B cell (primary cell): ENCODE results near the gene MRPL14. TPM values are rescaled to one million over a fixed set of nuclear protein-coding genes. Genes with fewer than 3 reads are reported as not detected.

Experiments used
- ATAC-seq: fragments of 200-7000 bp; cut with Tn5 transposase; one replicate; pipeline ENCODE4 v1.10.0; 2021; ENCODE audit warnings: low read depth, mild to moderate bottlenecking, moderate number of reproducible peaks, moderate library complexity
- CTCF ChIA-PET: fragments of 350-600 bp; sonication (Branson Sonifier 250); formaldehyde crosslinking; loops from one replicate; lab custom pipeline; 2021; ENCODE audit warnings: antibody characterized with exemption, inconsistent platforms; lab: Charles Lee
- POLR2A ChIA-PET: fragments of 350-600 bp; sonication (Branson Sonifier 250); formaldehyde crosslinking; loops from one replicate; lab custom pipeline; 2021; ENCODE audit warnings: antibody characterized with exemption; lab: Charles Lee
- DNase-seq: peaks from one replicate; pipeline ENCODE4 v3.0.0; 2013
- H2AFZ ChIP-seq: 2 replicates; pipeline ENCODE4 v1.6.1; 2012; ENCODE audit warnings: mild to moderate bottlenecking, low read depth, low read length; ENCODE audit not compliant: insufficient read depth, poor library complexity, severe bottlenecking
- H3K27ac ChIP-seq, 2 donors: 1 replicate in 1 of 2; 2 replicates in 1 of 2; pipeline ENCODE4 v1.5.1; 2012 to 2013; ENCODE audit warnings: low read length in 2 of 2, mild to moderate bottlenecking in 2 of 2, moderate library complexity in 1 of 2
- H3K27me3 ChIP-seq, 4 experiments: fragments of 200-600 bp in 1 of 4; sonication (generic) in 1 of 4; replicated peaks in 1 of 4; 1 replicate in 2 of 4; 2 replicates in 2 of 4; pipeline versions ENCODE4 v1.6.1 to v1.7.0; 2013 to 2016; ENCODE audit warnings: low read length in 3 of 4, mild to moderate bottlenecking in 2 of 4, mixed read lengths in 1 of 4, moderate library complexity in 1 of 4; ENCODE audit not compliant: insufficient read depth in 4 of 4, control insufficient read depth in 3 of 4; ENCODE audit errors: control extremely low read depth in 1 of 4
- H3K36me3 ChIP-seq, 2 experiments: replicated peaks in 1 of 2; 1 replicate in 1 of 2; 2 replicates in 1 of 2; pipeline versions ENCODE4 v1.6.1 to v1.7.1; 2013; ENCODE audit warnings: low read length in 1 of 2; ENCODE audit not compliant: insufficient read depth in 2 of 2, control insufficient read depth in 1 of 2; ENCODE audit errors: control extremely low read depth in 1 of 2, extremely low read depth in 1 of 2
- H3K4me1 ChIP-seq, 2 donors: fragments of 200-600 bp in 1 of 2; sonication (generic) in 1 of 2; 1 replicate in 1 of 2; 2 replicates in 1 of 2; pipeline versions ENCODE4 v1.5.1 to v1.6.1; 2013 to 2017; ENCODE audit warnings: low read length in 2 of 2; ENCODE audit not compliant: control insufficient read depth in 2 of 2, insufficient read depth in 2 of 2
- H3K4me2 ChIP-seq: replicated peaks from 2 replicates; pipeline ENCODE3; 2012; ENCODE audit warnings: mild to moderate bottlenecking, low read depth, low read length; ENCODE audit not compliant: poor library complexity, severe bottlenecking
- H3K4me3 ChIP-seq, 5 experiments: fragments of 200-600 bp in 1 of 5; sonication (generic) in 1 of 5; 1 replicate in 3 of 5; 2 replicates in 2 of 5; pipeline versions ENCODE4 v1.5.1 to v1.7.0; 2011 to 2016; ENCODE audit warnings: low read length in 4 of 5, mild to moderate bottlenecking in 4 of 5, low read depth in 2 of 5, control low read depth in 1 of 5, moderate library complexity in 1 of 5; ENCODE audit not compliant: insufficient read depth in 1 of 5; ENCODE audit errors: control extremely low read depth in 1 of 5, extremely low read depth in 1 of 5
- H3K79me2 ChIP-seq: fragments of 200-600 bp; sonication (generic); one replicate; pipeline ENCODE4 v1.6.0; 2016; ENCODE audit warnings: low read length; ENCODE audit not compliant: control insufficient read depth, insufficient read depth
- H3K9ac ChIP-seq: fragments of 200-600 bp; sonication (generic); 2 replicates; pipeline ENCODE4 v1.6.1; 2017; ENCODE audit warnings: mild to moderate bottlenecking, low read length, moderate library complexity
- H3K9me3 ChIP-seq, 3 donors: one replicate each; pipeline versions ENCODE4 v1.6.1 to v1.7.1; 2013; ENCODE audit warnings: low read length in 2 of 3; ENCODE audit not compliant: control insufficient read depth in 2 of 3, insufficient read depth in 1 of 3; ENCODE audit errors: control extremely low read depth in 1 of 3
- H4K20me1 ChIP-seq: 2 replicates; pipeline ENCODE4 v1.6.0; 2012; ENCODE audit warnings: mild to moderate bottlenecking, low read length; ENCODE audit not compliant: insufficient read depth, control insufficient read depth, poor library complexity, severe bottlenecking
- H3K27ac Mint-ChIP-seq: one replicate; pipeline ENCODE4 v1.8.0; 2021; ENCODE audit warnings: mixed read lengths
- H3K27me3 Mint-ChIP-seq: one replicate; pipeline ENCODE4 v1.8.0; 2021; ENCODE audit warnings: mixed read lengths
- H3K4me1 Mint-ChIP-seq: one replicate; pipeline ENCODE4 v1.8.0; 2021; ENCODE audit warnings: mixed read lengths
- H3K4me3 Mint-ChIP-seq: one replicate; pipeline ENCODE4 v1.8.0; 2021; ENCODE audit warnings: mixed read lengths
- H3K9me3 Mint-ChIP-seq: one replicate; pipeline ENCODE4 v1.8.0; 2022; ENCODE audit warnings: mixed read lengths; ENCODE audit not compliant: insufficient read depth
- EZH2 ChIP-seq: IDR thresholded peaks from 2 replicates; pipeline ENCODE4 v1.6.1; 2012; ENCODE audit warnings: borderline replicate concordance, low read depth, mild to moderate bottlenecking, moderate library complexity, low read length; ENCODE audit not compliant: insufficient read depth, poor library complexity, severe bottlenecking
- WGBS: methylation state at CpG from one replicate; pipeline ENCODE4 v1.1.5; 2013; ENCODE audit warnings: missing lambda C conversion rate; ENCODE audit not compliant: insufficient coverage; 5-methylcytosine and 5-hydroxymethylcytosine counted together
- intact Hi-C: fragments of 100-400 bp; cut with micrococcal nuclease; formaldehyde crosslinking; loops from one replicate; pipeline ENCODE4 v1.10.0; 2022
- polyA plus RNA-seq: library from polyadenylated mRNA; depleted of rRNA; stranded (reverse); fragments of >200 nt; gene quantifications from 2 replicates; pipeline ENCODE4 v1.2.3, GENCODE V29; 2012
- total RNA-seq, 2 donors: library from RNA; stranded (reverse); fragments of 120-200 nt in 1 of 2; gene quantifications; 1 replicate in 1 of 2; 2 replicates in 1 of 2; pipeline versions ENCODE4 v1.2.3 to v1.2.4, GENCODE V29; 2013 to 2022
- TF ChIP-seq, protein P1 (sequence below): fragments of 200-600 bp; IDR thresholded peaks from one replicate; pipeline ENCODE4 v1.8.0; 2022; ENCODE audit warnings: antibody characterized with exemption, mild to moderate bottlenecking

Gene MRPL14
- total and polyA plus RNA-seq, 2 donors (not counting 1 experiment from before 2014, with no cell fraction given), result 16.7 to 23.5 TPM

DNA sequence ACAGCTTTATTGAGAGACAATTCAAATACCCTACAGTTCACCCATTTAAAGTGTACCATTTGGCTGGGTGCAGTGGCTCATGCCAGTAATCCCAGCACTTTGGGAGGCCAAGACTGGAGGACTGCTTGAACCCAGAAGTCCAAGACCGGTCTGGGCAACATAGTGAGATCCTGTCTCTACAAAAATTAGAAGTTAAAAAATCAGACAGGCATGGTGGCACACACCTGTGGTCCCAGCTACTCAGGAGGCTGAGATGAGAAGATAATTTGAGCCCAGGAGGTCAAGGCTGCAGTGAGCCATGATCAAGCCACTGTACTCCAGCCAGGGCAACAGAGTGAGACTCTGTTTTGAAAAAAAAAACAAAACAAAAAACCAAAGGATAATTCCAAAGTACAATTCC is 40.3 kb upstream of the MRPL14 start:
- Mint-ChIP-seq H3K27ac (no peak overlapping the region), H3K27me3 (peaks cover 42% of the 10 kb centered on the region), H3K9me3 (no peaks in the 10 kb centered on the region), H3K4me1 (no peaks in the 10 kb centered on the region), H3K4me3 (no peak overlapping the region)
- TF ChIP-seq, protein P1, sequence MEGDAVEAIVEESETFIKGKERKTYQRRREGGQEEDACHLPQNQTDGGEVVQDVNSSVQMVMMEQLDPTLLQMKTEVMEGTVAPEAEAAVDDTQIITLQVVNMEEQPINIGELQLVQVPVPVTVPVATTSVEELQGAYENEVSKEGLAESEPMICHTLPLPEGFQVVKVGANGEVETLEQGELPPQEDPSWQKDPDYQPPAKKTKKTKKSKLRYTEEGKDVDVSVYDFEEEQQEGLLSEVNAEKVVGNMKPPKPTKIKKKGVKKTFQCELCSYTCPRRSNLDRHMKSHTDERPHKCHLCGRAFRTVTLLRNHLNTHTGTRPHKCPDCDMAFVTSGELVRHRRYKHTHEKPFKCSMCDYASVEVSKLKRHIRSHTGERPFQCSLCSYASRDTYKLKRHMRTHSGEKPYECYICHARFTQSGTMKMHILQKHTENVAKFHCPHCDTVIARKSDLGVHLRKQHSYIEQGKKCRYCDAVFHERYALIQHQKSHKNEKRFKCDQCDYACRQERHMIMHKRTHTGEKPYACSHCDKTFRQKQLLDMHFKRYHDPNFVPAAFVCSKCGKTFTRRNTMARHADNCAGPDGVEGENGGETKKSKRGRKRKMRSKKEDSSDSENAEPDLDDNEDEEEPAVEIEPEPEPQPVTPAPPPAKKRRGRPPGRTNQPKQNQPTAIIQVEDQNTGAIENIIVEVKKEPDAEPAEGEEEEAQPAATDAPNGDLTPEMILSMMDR, result no peak
- TF ChIP-seq EZH2, result no peak
- no peak overlapping the region for H3K9ac ChIP-seq
- DNase-seq (no peak), ATAC-seq (no peak)
- H3K4me3 ChIP-seq, result no peak overlapping the region
- no peaks in the 10 kb centered on the region for H4K20me1 ChIP-seq
- 86% methylated on average over 1 of the region's 1 CpG for WGBS
- peaks cover 0 to 11% (median 0%) of the 10 kb centered on the region in 4 experiments for H3K27me3 ChIP-seq
- no peaks in the 10 kb centered on the region for H3K79me2 ChIP-seq
- CTCF ChIA-PET, result interaction anchor here (0.7 to 0.9 kb wide), 2 partner anchors 9 to 170 kb away, joined by 3 to 4 read pairs; no protein-coding TSS in a partner anchor
- POLR2A ChIA-PET, result no interaction called here
- intact Hi-C loops, result no loop called here
- no peak overlapping the region for H3K4me2 ChIP-seq
- H3K9me3 ChIP-seq, result no peaks in the 10 kb centered on the region
- no peak overlapping the region for H3K27ac ChIP-seq
- peaks cover 0 to under 1% of the 10 kb centered on the region in 2 donors for H3K4me1 ChIP-seq
- no peak overlapping the region for H2AFZ ChIP-seq
- no peaks in the 10 kb centered on the region for H3K36me3 ChIP-seq

DNA sequence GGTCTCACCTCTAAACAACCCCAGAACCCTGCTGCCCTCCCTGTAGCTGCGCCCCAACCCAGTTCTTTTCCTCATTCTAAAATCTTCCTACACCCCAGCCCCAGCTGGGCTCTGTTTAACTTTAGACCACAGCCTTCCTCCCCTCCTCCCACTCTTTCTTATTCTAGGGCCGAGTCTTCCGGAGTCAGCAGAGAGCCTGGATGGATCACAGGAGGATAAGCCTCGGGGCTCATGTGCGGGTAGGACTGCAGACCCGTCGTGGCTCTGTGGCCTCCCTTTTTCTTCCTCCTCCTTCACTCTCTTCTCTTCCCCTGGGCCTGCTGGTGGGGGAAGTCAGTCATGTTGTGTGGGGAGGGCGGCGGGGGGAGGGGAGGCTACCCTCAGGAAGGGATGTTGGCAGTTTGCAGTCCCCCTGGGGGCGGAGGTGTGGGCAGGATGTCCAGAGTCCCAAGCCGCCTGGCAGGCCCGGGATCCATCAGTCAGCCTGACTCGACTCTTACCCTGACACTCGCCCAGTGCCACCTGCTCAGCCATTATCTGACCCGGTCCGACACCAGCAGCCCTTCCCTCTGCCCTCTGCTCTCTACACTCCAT is 39.4 kb upstream of the MRPL14 start:
- WGBS, result 34% methylated on average over 10 of the region's 16 CpGs
- Histone ChIP-seq H3K4me3 (no peak overlapping the region), H3K9ac (no peak overlapping the region), H2AFZ (no peak overlapping the region), H3K9me3 (no peaks in the 10 kb centered on the region), H3K27ac (no peak overlapping the region), H3K4me2 (no peak overlapping the region), H3K4me1 (no peaks in the 10 kb centered on the region), H4K20me1 (no peaks in the 10 kb centered on the region), H3K36me3 (no peaks in the 10 kb centered on the region), H3K27me3 (peaks cover 0 to 9% (median 0%) of the 10 kb centered on the region in 4 experiments), H3K79me2 (no peaks in the 10 kb centered on the region)
- no peaks in the 10 kb centered on the region for H3K4me1 Mint-ChIP-seq
- H3K9me3 Mint-ChIP-seq, result no peaks in the 10 kb centered on the region
- ChIA-PET POLR2A (interaction anchor here (0.7 kb wide), 1 partner anchor 69 kb away, joined by 5 read pairs; no protein-coding TSS in a partner anchor), CTCF (interaction anchor here (0.7 kb wide), 1 partner anchor 73 kb away, joined by 3 read pairs; no protein-coding TSS in a partner anchor)
- H3K27ac Mint-ChIP-seq, result no peak overlapping the region
- H3K27me3 Mint-ChIP-seq, result peaks cover 38% of the 10 kb centered on the region
- H3K4me3 Mint-ChIP-seq, result no peak overlapping the region
- no peak for ATAC-seq
- intact Hi-C loops, result no loop called here
- TF ChIP-seq EZH2, result no peak
- TF ChIP-seq, protein P1, result no peak
- DNase-seq, result no peak
